Peyer's patch (tissue), 4 donors: ENCODE results near the gene LGSN.

Experiments
- CTCF ChIP-seq, 6 experiments: fragments of 450-650 bp in 4 of 6; fragments of 200-600 bp in 2 of 6; sonication (generic) in 1 of 6; IDR thresholded peaks; one replicate each; pipeline ENCODE4 v1.5.1; 2017 to 2019; ENCODE audit warnings: antibody characterized with exemption in 6 of 6, mild to moderate bottlenecking in 3 of 6, moderate library complexity in 1 of 6
- POLR2A ChIP-seq, 2 donors: fragments of 450-650 bp; IDR thresholded peaks; one replicate each; pipeline ENCODE4 v1.5.1; 2017; ENCODE audit warnings: antibody characterized with exemption in 2 of 2, mild to moderate bottlenecking in 2 of 2, moderate library complexity in 2 of 2

DNA sequence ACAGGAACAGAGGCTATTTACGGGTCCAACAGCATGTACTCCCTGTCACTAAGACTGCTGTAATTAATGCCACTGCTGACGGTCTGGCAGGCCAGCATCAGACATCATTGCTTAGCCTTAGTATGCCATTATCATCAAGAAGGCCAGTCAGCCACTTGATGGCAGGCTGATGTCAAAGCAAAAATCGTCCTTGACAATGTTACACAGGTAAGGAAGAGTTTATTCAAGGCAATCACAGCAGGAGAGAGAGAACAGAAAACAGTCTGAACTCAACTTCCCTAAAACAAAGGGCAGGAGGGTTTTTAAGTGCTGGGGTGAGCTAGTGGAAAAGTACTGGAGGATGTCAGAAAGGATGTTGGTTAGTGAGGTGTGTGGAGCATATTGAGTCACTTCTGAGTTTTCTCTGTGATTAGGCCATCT is 83.4 kb downstream of the LGSN start:
- no peak for TF ChIP-seq CTCF (IDR thresholded peaks at IDR 0.05)
- TF ChIP-seq POLR2A (IDR thresholded peaks at IDR 0.05) = no peak
